SW480 (cell line): ENCODE measurements around the gene ADAM22.

ENCODE experiments used
- DNase-seq: peaks from one replicate; pipeline ENCODE4 v3.0.0-alpha.2; 2016; ENCODE audit warnings: low spot score

ADAM22 gene

DNA sequence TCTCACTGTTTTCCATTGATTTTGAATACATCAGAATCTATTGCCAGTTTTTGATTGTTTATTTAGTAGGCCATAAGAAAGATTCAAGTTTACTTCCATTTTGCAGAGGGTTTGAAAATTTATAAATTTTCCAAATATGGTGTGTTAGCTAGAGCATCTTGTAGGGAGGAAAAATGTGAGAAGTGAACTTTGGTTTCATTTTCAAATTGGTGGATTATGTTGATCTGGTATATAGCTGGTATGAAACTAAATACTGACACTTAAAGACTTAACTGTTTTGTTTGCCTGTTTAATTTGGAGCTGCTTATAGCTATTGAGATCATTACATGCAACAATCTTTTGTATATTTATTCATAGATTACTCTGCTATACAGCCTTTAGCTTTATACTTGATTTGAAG is 108.1 kb downstream of the ADAM22 start:
- DNase-seq, result no peak

DNA sequence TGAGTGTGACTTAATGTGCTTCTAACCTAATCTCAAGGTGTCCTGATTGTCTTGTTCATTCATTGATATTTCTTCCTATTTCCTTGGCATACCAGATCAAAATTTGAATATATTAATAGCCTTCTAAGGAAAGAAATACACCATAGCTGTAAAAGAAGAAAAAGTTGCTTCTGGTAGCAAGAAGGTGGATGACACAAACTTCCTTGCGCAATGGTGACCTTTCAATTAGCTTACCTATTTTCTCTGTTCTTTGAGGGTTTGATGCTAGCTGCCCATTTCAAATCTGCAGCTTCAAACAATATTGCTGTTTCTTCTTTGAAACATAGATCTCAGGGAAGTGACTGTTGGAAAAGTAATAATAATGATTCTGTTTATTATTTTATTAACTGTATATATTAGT is 108.8 kb downstream of the ADAM22 start:
- no peak for DNase-seq

DNA sequence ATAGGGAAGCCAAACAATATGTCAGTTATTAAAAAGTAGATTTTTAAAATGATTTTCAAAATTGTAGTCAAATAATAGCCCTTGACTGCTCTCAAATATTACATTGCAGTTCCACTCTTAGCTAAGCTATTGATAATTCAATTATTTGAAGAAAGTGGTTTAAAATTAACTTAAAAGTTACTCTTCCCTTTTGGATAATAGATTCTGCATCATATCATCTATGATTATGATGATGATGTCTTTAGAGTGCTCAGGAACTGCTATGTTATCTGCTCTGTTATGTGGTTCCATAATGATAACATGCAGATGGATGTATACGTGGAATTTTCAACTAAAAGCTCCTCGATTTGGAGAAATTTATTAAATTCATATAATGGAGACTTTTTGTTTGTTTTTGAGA is 110.0 kb downstream of the ADAM22 start:
- no peak for DNase-seq

- no peak for DNase-seq
Measured at GRCh38 chr7:88046839-88047573, 113.0 kb downstream of the ADAM22 start.

DNA sequence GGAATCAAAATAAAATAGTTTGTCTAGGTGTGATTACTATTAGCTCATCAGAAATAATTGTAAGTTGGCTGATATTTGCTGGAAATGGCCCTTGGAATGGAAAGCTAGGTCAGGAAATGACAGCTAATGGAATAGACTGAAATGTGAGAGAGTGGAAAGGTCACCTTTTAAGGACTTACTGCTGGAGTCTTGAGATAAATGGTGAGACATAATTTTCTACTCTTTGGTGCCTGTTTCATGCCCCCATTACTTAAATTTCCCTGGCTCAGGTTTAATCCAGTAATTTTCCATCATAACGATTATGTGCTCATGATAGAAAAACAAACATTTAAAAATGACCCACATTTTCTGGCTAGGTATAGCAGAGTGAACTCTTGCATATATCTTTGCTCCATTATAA is 123.6 kb downstream of the ADAM22 start:
- DNase-seq, result no peak

DNA sequence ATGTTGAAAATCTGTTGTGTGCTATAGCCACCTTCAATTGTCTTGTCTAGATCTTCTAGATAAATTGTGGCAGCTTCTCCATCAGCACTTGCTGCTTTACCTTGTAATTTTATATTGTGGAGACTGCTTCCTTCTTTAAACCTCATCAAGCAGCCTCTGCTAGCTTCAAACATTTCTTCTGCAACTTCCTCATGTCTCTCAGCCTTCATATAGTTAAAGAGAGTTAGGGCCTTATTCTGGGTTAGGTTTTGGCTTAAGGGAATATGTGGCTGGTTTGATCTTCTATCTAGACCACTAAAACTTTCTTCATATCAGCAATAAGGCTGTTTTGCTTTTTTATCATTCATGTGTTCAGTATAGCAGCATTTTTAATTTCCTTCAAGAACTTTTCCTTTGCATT is 128.2 kb downstream of the ADAM22 start:
- DNase-seq, result no peak

GRCh38 chr7:88069093-88069492 is 135.0 kb downstream of the ADAM22 start:
- no peak for DNase-seq

DNA sequence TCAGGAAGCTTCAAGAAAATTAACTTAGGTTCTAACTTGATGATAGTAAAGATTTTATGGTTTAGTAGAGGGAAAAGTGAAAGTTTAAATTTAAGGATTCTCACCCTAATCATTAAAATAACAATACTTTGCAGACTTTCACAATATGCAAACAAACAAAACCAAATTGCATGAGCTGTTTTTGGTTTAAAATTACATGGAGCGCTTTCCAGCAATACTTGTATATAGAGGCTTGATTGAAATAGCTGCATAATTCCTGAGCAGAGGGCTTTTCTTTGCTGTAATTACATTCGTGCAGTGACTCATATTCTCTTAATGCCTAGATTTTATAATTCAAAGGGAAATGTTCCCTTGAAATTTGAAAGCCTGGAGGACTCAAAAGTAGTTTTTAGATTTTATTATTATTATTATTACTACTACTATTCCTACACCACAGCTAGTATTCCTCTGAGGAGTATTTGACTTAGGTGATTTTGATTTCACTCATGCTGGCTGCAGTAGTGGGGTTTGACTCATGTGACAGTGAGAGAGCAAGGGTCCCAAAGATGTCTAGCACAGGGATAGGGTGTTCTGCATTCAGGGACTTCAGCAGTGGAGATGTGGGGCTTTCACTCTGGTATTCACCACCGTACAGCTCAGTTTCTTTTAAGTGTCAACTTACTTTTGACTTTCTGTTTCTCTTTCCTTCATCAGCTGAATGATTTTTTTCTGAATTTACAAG is 138.1 kb downstream of the ADAM22 start:
- no peak for DNase-seq

DNA sequence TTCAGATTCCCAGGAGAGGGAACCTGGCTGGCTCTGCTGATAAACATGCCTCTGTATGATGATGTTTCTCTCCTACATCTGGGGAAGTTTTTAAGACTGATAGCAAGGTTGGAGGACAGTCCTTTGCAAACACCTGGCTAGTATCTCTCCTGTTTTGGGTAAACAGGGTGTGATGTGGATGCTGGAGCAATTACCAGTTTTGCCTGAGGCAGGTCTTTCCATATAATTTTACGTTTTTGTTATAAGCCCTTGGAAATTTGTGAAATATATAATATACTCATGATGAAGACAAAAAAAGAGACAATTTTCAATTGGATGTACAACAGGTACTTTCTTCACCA is 138.6 kb downstream of the ADAM22 start:
- DNase-seq, result no peak

- DNase-seq, result no peak
Measured at GRCh38 chr7:88073626-88074025, 139.6 kb downstream of the ADAM22 start.

- DNase-seq, result no peak
Measured at GRCh38 chr7:88075216-88075615, 141.2 kb downstream of the ADAM22 start.

DNA sequence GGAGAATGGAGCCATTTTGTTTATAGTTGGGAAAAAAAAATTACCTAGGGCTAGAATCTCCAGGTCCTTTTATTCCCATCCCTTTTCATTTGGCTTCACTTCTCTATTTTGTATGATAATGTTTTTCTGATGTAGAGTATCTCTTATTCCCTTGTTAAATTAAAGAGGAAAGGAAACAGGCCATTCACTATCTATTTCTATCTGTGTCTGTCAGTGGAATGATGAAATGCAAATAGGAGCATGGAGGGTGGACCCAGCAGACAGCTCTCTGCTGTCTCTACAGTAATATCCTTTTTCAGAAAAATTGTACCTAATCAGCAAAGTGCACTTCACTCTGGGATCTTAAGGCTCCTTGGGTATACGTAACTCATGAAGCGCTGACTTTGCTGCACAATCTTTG is 149.8 kb downstream of the ADAM22 start:
- DNase-seq, result no peak

GRCh38 chr7:88089561-88089960 is 155.5 kb downstream of the ADAM22 start:
- no peak for DNase-seq

DNA sequence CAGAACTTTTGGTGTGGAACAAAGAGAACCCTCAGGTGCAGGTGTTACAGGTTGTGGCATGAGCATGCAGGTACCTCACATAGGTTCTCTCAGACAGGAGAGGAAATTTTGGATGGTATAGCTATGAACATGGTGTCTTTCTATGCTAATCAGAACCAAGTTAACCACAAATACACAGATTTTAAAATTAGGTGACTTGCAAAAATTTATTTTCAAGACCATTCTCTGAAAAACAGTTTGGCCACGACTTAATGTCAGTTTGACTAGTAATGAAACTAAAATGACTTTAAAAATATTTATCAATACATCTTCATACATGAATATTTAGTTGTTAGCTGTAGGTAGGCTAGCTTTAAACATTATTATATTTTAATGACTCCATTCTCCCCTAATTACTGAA is 156.2 kb downstream of the ADAM22 start:
- no peak for DNase-seq

GRCh38 chr7:88090671-88091070 is 156.6 kb downstream of the ADAM22 start:
- DNase-seq, result no peak

GRCh38 chr7:88091988-88092675 is 158.1 kb downstream of the ADAM22 start:
- no peak for DNase-seq

DNA sequence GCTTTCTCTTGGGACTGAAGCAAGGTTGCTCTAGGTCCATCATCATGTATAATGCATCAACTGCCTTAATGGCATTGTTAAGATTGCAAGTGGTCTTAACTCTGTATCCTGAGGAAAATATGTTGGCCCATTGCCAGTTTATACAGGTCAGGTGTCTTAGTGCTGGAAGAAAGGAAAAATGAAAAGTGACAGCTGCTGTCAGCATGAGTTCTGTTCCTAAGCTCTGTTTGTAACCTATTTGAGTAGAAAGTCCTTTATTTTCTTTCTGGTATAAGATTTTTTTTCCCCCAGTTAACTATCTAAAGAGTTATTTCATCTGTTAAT is 158.6 kb downstream of the ADAM22 start:
- no peak for DNase-seq

DNA sequence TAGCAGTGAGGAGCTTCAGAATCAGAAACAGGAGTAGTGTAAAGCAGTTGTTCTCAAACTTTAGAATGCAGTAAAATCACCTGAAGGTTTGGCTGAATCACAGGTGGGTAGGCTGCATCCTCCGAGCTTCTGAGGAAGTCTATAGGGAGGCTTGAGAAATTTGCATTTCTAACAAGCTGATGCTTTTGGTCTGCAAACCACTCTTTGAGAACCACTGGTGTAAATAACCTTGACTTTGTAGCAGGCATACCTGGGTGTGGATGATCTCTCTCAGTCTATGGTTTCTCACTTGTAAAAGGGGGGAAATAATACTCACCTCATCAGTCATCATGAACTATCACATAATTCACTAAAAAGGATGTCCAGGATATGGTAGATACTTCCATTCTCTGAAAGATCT is 167.7 kb downstream of the ADAM22 start:
- no peak for DNase-seq

GRCh38 chr7:88102675-88103074 is 168.6 kb downstream of the ADAM22 start:
- no peak for DNase-seq

DNA sequence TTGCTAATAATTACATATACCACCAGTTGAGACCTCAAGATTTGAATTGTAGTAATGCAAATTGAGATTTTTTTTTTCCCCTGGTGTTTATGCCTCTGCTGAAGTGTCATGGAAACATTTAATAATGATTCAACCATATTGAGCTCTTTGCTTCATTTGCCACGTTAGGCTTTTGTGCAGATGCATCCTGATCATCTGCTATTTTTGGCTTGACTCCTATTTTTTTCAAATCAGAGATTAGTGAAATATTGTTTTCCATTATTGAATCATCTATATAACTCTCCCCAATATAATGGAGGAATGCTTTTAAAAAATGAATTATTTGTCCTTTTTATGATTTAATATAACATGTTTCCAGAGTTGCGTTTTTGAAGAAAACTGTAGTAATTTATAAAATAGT is 170.7 kb downstream of the ADAM22 start:
- no peak for DNase-seq

- no peak for DNase-seq
Measured at GRCh38 chr7:88105231-88105630, 171.2 kb downstream of the ADAM22 start.

DNA sequence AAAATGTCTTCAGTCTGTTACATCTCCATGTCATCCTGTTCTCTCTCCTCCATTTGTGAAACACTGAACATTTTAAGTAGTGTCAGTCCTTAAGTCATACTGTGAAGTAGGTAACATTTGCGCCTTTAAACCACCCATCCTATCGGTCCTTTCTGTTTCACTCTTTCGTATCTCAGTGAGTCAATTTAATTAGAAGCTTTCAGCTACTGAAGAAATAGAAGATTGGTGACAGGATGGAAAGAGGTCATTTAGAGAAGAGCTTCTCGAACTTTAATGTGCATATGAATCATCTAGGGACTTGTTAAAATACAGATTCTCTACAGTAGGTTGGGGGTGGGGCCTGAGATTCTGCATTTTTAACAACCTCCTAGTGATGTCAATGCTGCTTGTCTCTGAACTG is 172.4 kb downstream of the ADAM22 start:
- DNase-seq, result no peak

DNA sequence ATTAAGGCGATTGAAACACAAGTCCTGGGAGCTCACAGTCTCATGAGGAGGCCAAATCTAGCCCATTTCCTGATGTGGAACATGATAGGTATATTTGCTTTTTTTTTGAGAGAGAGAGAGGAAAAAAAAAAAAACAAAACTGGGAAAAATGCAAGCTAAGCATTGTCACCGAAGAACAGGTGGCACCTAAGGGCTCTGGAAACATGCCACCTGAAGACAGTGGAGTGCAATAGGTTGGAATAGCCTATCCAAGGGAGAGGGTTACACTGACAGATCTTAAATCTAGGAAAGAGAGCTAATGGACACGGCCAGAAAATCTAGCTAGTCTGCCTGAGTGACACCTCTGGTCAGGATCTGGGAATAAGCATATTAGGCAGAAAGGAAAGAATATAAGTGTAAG is 175.6 kb downstream of the ADAM22 start:
- no peak for DNase-seq
